Measurements from ENCODE around the gene ACSBG1. TPM values are rescaled to one million over a fixed set of nuclear protein-coding genes. Genes with fewer than 3 reads are reported as not detected.
A peak's percentile ranks its signal among the peaks of the same experiment; 100 is the strongest.

Gene ACSBG1
- total RNA-seq, 4 donors from 2014 or later = 0.67 to 6.4 (median 1.9) TPM

GRCh38 chr15:78274994-78275393 is 40.6 kb upstream of the ACSBG1 start:
- no peaks in the 10 kb centered on the region for H3K27me3 ChIP-seq
- TF ChIP-seq EP300 (IDR thresholded peaks at IDR 0.05) = no peak
- no peak for TF ChIP-seq CTCF (IDR thresholded peaks at IDR 0.05)
- TF ChIP-seq POLR2A (IDR thresholded peaks at IDR 0.05) = no peak
- TF ChIP-seq POLR2AphosphoS5 (IDR thresholded peaks at IDR 0.05) = no peak
- no peak overlapping the region for H3K4me3 ChIP-seq
- H3K36me3 ChIP-seq = peaks cover 0 to 78% of the 10 kb centered on the region in 2 donors
- no peaks in the 10 kb centered on the region for H3K4me1 ChIP-seq
- no peaks in the 10 kb centered on the region for H3K9me3 ChIP-seq
- no peak overlapping the region for H3K27ac ChIP-seq
- ATAC-seq = no peak
- 88% methylated on average over 1 of the region's 5 CpGs; no CpG with 5 or more reads in 1 of the 2 donors for WGBS, 2 donors (ENCODE audit: low coverage in 1 of 2)

- Histone ChIP-seq H3K4me3 (no peak overlapping the region), H3K36me3 (peaks cover 0 to 59% of the 10 kb centered on the region in 2 donors), H3K9me3 (no peaks in the 10 kb centered on the region), H3K4me1 (peaks cover 0 to 12% (median 0%) of the 10 kb centered on the region in 3 donors), H3K27me3 (no peaks in the 10 kb centered on the region), H3K27ac (no peak overlapping the region)
- 89% methylated on average over 3 of the region's 3 CpGs for WGBS, 2 donors (ENCODE audit: low coverage in 1 of 2)
- TF ChIP-seq EP300 (IDR thresholded peaks at IDR 0.05) (no peak), POLR2A (IDR thresholded peaks at IDR 0.05) (no peak), CTCF (IDR thresholded peaks at IDR 0.05) (no peak), POLR2AphosphoS5 (IDR thresholded peaks at IDR 0.05) (no peak)
- no peak for ATAC-seq
Observed at GRCh38 chr15:78272776-78273175, 38.4 kb upstream of the ACSBG1 start.

- 53 to 78% methylated on average over 1 to 2 of the region's 2 CpGs for WGBS, 2 donors (ENCODE audit: low coverage in 1 of 2)
- Histone ChIP-seq H3K27me3 (no peaks in the 10 kb centered on the region), H3K9me3 (no peaks in the 10 kb centered on the region), H3K4me3 (no peak overlapping the region), H3K4me1 (peaks cover 0 to 17% (median 0%) of the 10 kb centered on the region in 3 donors), H3K36me3 (peaks cover 0 to 54% of the 10 kb centered on the region in 2 donors), H3K27ac (no peak overlapping the region)
- TF ChIP-seq POLR2AphosphoS5 (IDR thresholded peaks at IDR 0.05) (no peak), CTCF (IDR thresholded peaks at IDR 0.05) (no peak), EP300 (IDR thresholded peaks at IDR 0.05) (no peak), POLR2A (IDR thresholded peaks at IDR 0.05) (no peak)
- no peak for ATAC-seq
Observed at GRCh38 chr15:78272316-78272715, 38.0 kb upstream of the ACSBG1 start.

GRCh38 chr15:78266806-78267205 is 32.4 kb upstream of the ACSBG1 start:
- no peak for TF ChIP-seq EP300 (IDR thresholded peaks at IDR 0.05)
- no peak for TF ChIP-seq POLR2AphosphoS5 (IDR thresholded peaks at IDR 0.05)
- TF ChIP-seq POLR2A (IDR thresholded peaks at IDR 0.05) = no peak
- TF ChIP-seq CTCF (IDR thresholded peaks at IDR 0.05) = no peak
- Histone ChIP-seq H3K4me1 (peaks cover 2 to 48% (median 11%) of the 10 kb centered on the region in 3 donors), H3K36me3 (peaks cover 0 to 12% of the 10 kb centered on the region in 2 donors), H3K9me3 (no peaks in the 10 kb centered on the region), H3K27ac (peak overlapping the region in 3 of 4 donors; percentile 72 to 89 (median 80)), H3K4me3 (no peak overlapping the region), H3K27me3 (no peaks in the 10 kb centered on the region)
- WGBS, 2 donors (ENCODE audit: low coverage in 1 of 2) = 45 to 66% methylated on average over 2 of the region's 2 CpGs
- no peak for ATAC-seq

DNA sequence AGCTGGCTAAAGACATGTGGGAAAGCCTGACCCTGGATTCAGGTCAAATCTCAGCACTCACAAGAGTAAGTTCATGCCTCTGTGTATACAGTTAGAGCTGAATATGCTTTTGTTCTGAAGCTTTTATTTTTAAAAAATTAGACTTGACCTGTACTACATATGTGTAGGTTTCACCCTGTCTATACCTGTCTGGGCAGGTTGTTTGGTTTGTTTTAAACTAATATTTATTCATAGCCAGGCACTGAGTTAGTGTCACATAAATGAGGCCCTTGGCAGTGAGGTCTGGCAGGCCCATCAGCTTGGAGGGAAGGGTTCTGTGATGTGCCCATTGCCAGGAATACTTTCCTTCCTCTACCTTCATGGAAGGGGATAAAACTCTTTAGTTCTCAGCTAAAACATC is 31.9 kb upstream of the ACSBG1 start:
- H3K4me1 ChIP-seq = peaks cover 2 to 48% (median 11%) of the 10 kb centered on the region in 3 donors
- TF ChIP-seq CTCF (IDR thresholded peaks at IDR 0.05) (no peak), POLR2A (IDR thresholded peaks at IDR 0.05) (no peak), EP300 (IDR thresholded peaks at IDR 0.05) (no peak), POLR2AphosphoS5 (IDR thresholded peaks at IDR 0.05) (no peak)
- no peaks in the 10 kb centered on the region for H3K27me3 ChIP-seq
- H3K36me3 ChIP-seq = peaks cover 0 to 8% of the 10 kb centered on the region in 2 donors
- H3K9me3 ChIP-seq = no peaks in the 10 kb centered on the region
- ATAC-seq = no peak
- peak overlapping the region; percentile 26 to 89 (median 76) for H3K27ac ChIP-seq
- H3K4me3 ChIP-seq = peak overlapping the region in 1 of 2 donors; percentile 75

All from gastroesophageal sphincter (tissue), 4 donors.